T-cell (primary cell): ENCODE measurements around the gene TNKS1BP1. TPM values are rescaled to one million over a fixed set of nuclear protein-coding genes. Genes with fewer than 3 reads are reported as not detected.
A peak's percentile ranks its signal among the peaks of the same experiment; 100 is the strongest.
"Not testable (repeated sequence)": the region's sequence is repeated elsewhere in the genome, so short reads cannot be mapped to it uniquely, and the experiment has no call there.

Experiments
- ATAC-seq, 4 experiments: fragments of 200-7000 bp in 3 of 4; fragments of 150-1000 bp in 1 of 4; cut with Tn5 transposase; replicated peaks in 1 of 4; 1 replicate in 3 of 4; 2 replicates in 1 of 4; pipeline ENCODE4 v1.10.0; 2021; ENCODE audit warnings: moderate library complexity in 3 of 4, mild to moderate bottlenecking in 2 of 4, moderate number of reproducible peaks in 1 of 4
- CTCF ChIA-PET, 2 donors: fragments of 300-600 bp; sonication (Branson Sonifier 250); formaldehyde crosslinking; loops; one replicate each; lab custom pipeline; 2022; ENCODE audit warnings: antibody characterized with exemption in 2 of 2; lab: Charles Lee
- POLR2A ChIA-PET, 2 donors: fragments of 300-600 bp; sonication (Branson Sonifier 250); formaldehyde crosslinking; loops; one replicate each; lab custom pipeline; 2022; ENCODE audit warnings: antibody characterized with exemption in 2 of 2; lab: Charles Lee
- DNase-seq, 35 experiments: peaks; one replicate each; pipeline versions ENCODE4 v3.0.0 to v3.0.0-alpha.2; 2013 to 2023
- H3K27ac ChIP-seq: one replicate; pipeline ENCODE4 v1.5.1; 2013; ENCODE audit warnings: low read length
- H3K27me3 ChIP-seq, 2 experiments: replicated peaks in 1 of 2; 1 replicate in 1 of 2; 2 replicates in 1 of 2; pipeline versions ENCODE4 v1.6.1 to v1.7.0; 2013; ENCODE audit warnings: low read length in 1 of 2, mixed read lengths in 1 of 2; ENCODE audit not compliant: control insufficient read depth in 2 of 2, insufficient read depth in 2 of 2; ENCODE audit errors: extremely low read depth in 1 of 2
- H3K36me3 ChIP-seq, 2 donors: 1 replicate in 1 of 2; 2 replicates in 1 of 2; pipeline versions ENCODE4 v1.6.1 to v1.7.0; 2013; ENCODE audit warnings: low read length in 1 of 2; ENCODE audit not compliant: control insufficient read depth in 2 of 2, insufficient read depth in 1 of 2; ENCODE audit errors: extremely low read depth in 1 of 2
- H3K4me1 ChIP-seq, 2 experiments: 1 replicate in 1 of 2; 2 replicates in 1 of 2; pipeline versions ENCODE4 v1.6.1 to v1.7.0; 2013; ENCODE audit warnings: low read length in 2 of 2, mixed read lengths in 1 of 2; ENCODE audit not compliant: insufficient read depth in 2 of 2, control insufficient read depth in 1 of 2; ENCODE audit errors: extremely low read depth in 1 of 2
- H3K4me3 ChIP-seq, 2 donors: 1 replicate in 1 of 2; 2 replicates in 1 of 2; pipeline versions ENCODE4 v1.5.1 to v1.7.0; 2013; ENCODE audit warnings: mild to moderate bottlenecking in 2 of 2, low read length in 1 of 2, moderate library complexity in 1 of 2; ENCODE audit not compliant: control insufficient read depth in 1 of 2; ENCODE audit errors: extremely low read depth in 1 of 2
- H3K9me3 ChIP-seq: 2 replicates; pipeline ENCODE4 v1.7.0; 2013
- H3K27ac Mint-ChIP-seq, 2 donors: one replicate each; pipeline ENCODE4 v1.8.0; 2020 to 2021; ENCODE audit warnings: mild to moderate bottlenecking in 2 of 2, mixed read lengths in 2 of 2
- H3K27me3 Mint-ChIP-seq, 2 donors: one replicate each; pipeline ENCODE4 v1.8.0; 2021 to 2022; ENCODE audit warnings: mixed read lengths in 2 of 2
- H3K36me3 Mint-ChIP-seq: one replicate; pipeline ENCODE4 v1.8.0; 2021; ENCODE audit warnings: mixed read lengths
- H3K4me1 Mint-ChIP-seq, 3 donors: one replicate each; pipeline ENCODE4 v1.8.0; 2020 to 2022; ENCODE audit warnings: mixed read lengths in 3 of 3, mild to moderate bottlenecking in 1 of 3
- H3K4me3 Mint-ChIP-seq, 3 donors: one replicate each; pipeline ENCODE4 v1.8.0; 2020 to 2022; ENCODE audit warnings: mild to moderate bottlenecking in 3 of 3, mixed read lengths in 3 of 3, moderate library complexity in 3 of 3
- H3K9me3 Mint-ChIP-seq, 3 donors: one replicate each; pipeline ENCODE4 v1.8.0; 2020 to 2022; ENCODE audit warnings: mixed read lengths in 3 of 3
- WGBS: methylation state at CpG from one replicate; pipeline ENCODE4 v1.1.5; 2013; ENCODE audit warnings: missing lambda C conversion rate; ENCODE audit not compliant: insufficient coverage; 5-methylcytosine and 5-hydroxymethylcytosine counted together
- total RNA-seq, 35 experiments: library from RNA in 6 of 35; stranded (reverse) in 6 of 35; fragments of 120-200 nt in 1 of 35; gene quantifications; one replicate each; pipeline versions ENCODE4 v1.2.1 to v1.2.4 and lab custom pipeline; 2013 to 2026

The TNKS1BP1 gene
- total RNA-seq, 5 donors from 2014 or later (not counting 1 experiment from before 2014, with no cell fraction given) = 13.9 to 22.9 (median 18.9) TPM

GRCh38 chr11:57338142-57338541 is 13.4 kb upstream of the TNKS1BP1 start, which contains the start of gene P2RX3:
Gene P2RX3, plus strand, starts transcription at chr11:57338352. Its CDS starts 199 bp downstream, at chr11:57338551.
- H3K36me3 Mint-ChIP-seq = peaks cover 11% of the 10 kb centered on the region
- H3K4me1 Mint-ChIP-seq = peaks cover 28 to 31% (median 30%) of the 10 kb centered on the region in 3 donors
- CTCF ChIA-PET = interaction anchor here (0.5 to 1.1 kb wide), 3 partner anchors 13 to 155 kb away, joined by 3 to 5 read pairs (median 3); no protein-coding TSS in a partner anchor
- peaks cover 0 to under 1% of the 10 kb centered on the region in 2 donors for H3K36me3 ChIP-seq
- no peak within 1 kb of the TSS for H3K4me3 Mint-ChIP-seq
- no peaks in the 10 kb centered on the region for H3K27me3 Mint-ChIP-seq
- 57% methylated on average over 3 of the region's 4 CpGs for WGBS
- DNase-seq = no peak
- POLR2A ChIA-PET = interaction anchor here in 1 of 2 donors (0.7 kb wide), 1 partner anchor 1820 kb away, joined by 3 read pairs; no protein-coding TSS in a partner anchor
- peak within 1 kb of the TSS; percentile 36 to 55 for H3K27ac Mint-ChIP-seq
- no peak within 1 kb of the TSS for H3K27ac ChIP-seq
- peaks cover 9 to 24% of the 10 kb centered on the region in 2 experiments for H3K4me1 ChIP-seq
- no peaks in the 10 kb centered on the region for H3K9me3 Mint-ChIP-seq
- no peaks in the 10 kb centered on the region for H3K9me3 ChIP-seq
- H3K27me3 ChIP-seq = peaks cover 0 to 6% of the 10 kb centered on the region in 2 experiments
- no peak within 1 kb of the TSS for H3K4me3 ChIP-seq
- ATAC-seq = no peak

GRCh38 chr11:57336856-57337255 is 12.1 kb upstream of the TNKS1BP1 start:
- Histone ChIP-seq H3K27ac (peak overlapping the region; percentile 87), H3K4me3 (peak overlapping the region in 1 of 2 donors; percentile 44), H3K36me3 (peaks cover 6 to 13% of the 10 kb centered on the region in 2 donors), H3K4me1 (peaks cover 9 to 24% of the 10 kb centered on the region in 2 experiments)
- Mint-ChIP-seq H3K27ac (peak overlapping the region; percentile 98 to 99), H3K4me1 (peaks cover 29 to 33% (median 30%) of the 10 kb centered on the region in 3 donors), H3K4me3 (peak overlapping the region; percentile 82 to 91 (median 88)), H3K36me3 (peaks cover 21% of the 10 kb centered on the region)
- H3K27me3 Mint-ChIP-seq, H3K9me3 ChIP-seq, H3K27me3 ChIP-seq, DNase-seq, ATAC-seq, H3K9me3 Mint-ChIP-seq: not testable (repeated sequence)
- CTCF ChIA-PET = interaction anchor here (1.0 to 2.6 kb wide), 3 partner anchors 9 to 308 kb away, joined by 3 to 15 read pairs (median 4); no protein-coding TSS in a partner anchor
- POLR2A ChIA-PET = interaction anchor here (0.6 to 2.3 kb wide), 4 partner anchors 11 to 1135 kb away, joined by 3 to 10 read pairs (median 4); partner anchors contain the start of gene TNKS1BP1 (in 1 of the 2)
- WGBS = no CpG with 5 or more reads among the region's 6 CpGs

- DNase-seq = peak in 8 of 35 experiments; percentile 12 to 36 (median 20)
- peak; percentile 2 to 39 (median 8) for ATAC-seq
- 16% methylated on average over 3 of the region's 12 CpGs for WGBS
- Mint-ChIP-seq H3K27me3 (no peaks in the 10 kb centered on the region), H3K36me3 (peaks cover 28% of the 10 kb centered on the region), H3K9me3 (no peaks in the 10 kb centered on the region), H3K4me3 (peak overlapping the region; percentile 82 to 91 (median 88)), H3K27ac (peak overlapping the region; percentile 98 to 99), H3K4me1 (peaks cover 29 to 33% (median 30%) of the 10 kb centered on the region in 3 donors)
- H3K27ac ChIP-seq = peak overlapping the region; percentile 87
- CTCF ChIA-PET = interaction anchor here (0.6 to 2.6 kb wide), 8 partner anchors 10 to 308 kb away, joined by 3 to 19 read pairs (median 4); partner anchors contain the start of genes TNKS1BP1 (in 1 of the 2) and UBE2L6 (in 1 of the 2)
- peaks cover 9 to 24% of the 10 kb centered on the region in 2 experiments for H3K4me1 ChIP-seq
- H3K27me3 ChIP-seq = peaks cover 0 to 6% of the 10 kb centered on the region in 2 experiments
- H3K36me3 ChIP-seq = peaks cover 6 to 20% of the 10 kb centered on the region in 2 donors
- peak overlapping the region; percentile 44 to 73 for H3K4me3 ChIP-seq
- no peaks in the 10 kb centered on the region for H3K9me3 ChIP-seq
- POLR2A ChIA-PET = interaction anchor here (0.5 to 2.3 kb wide), 4 partner anchors 8 to 367 kb away, joined by 3 to 10 read pairs (median 6); partner anchors contain the start of gene TNKS1BP1 (in 1 of the 2)
Observed at GRCh38 chr11:57336111-57336666, 11.4 kb upstream of the TNKS1BP1 start.

GRCh38 chr11:57335343-57336110 is 10.8 kb upstream of the TNKS1BP1 start, which contains the start of gene SSRP1:
Gene SSRP1, minus strand, starts transcription at chr11:57335892. Its CDS starts 771 bp downstream, at chr11:57335121.
- CTCF ChIA-PET = interaction anchor here (0.6 to 2.6 kb wide), 7 partner anchors 10 to 232 kb away, joined by 3 to 19 read pairs (median 4); partner anchors contain the start of genes TNKS1BP1 (in 1 of the 2) and UBE2L6 (in 1 of the 2)

GRCh38 chr11:57335023-57335342 is 10.2 kb upstream of the TNKS1BP1 start:
- ChIA-PET POLR2A (interaction anchor here in 1 of 2 donors (2.3 kb wide), 1 partner anchor 10 kb away, joined by 10 read pairs; the partner anchor contains the start of gene TNKS1BP1), CTCF (interaction anchor here (0.5 to 2.6 kb wide), 7 partner anchors 10 to 233 kb away, joined by 3 to 19 read pairs (median 5); partner anchors contain the start of genes TNKS1BP1 (in 1 of the 2) and UBE2L6 (in 1 of the 2))
- ATAC-seq (no peak), DNase-seq (no peak)
- H3K36me3 Mint-ChIP-seq = peaks cover 40% of the 10 kb centered on the region
- H3K4me3 ChIP-seq = peak overlapping the region; percentile 62 to 73
- peaks cover 29 to 35% (median 30%) of the 10 kb centered on the region in 3 donors for H3K4me1 Mint-ChIP-seq
- H3K27ac ChIP-seq = peak overlapping the region; percentile 87
- H3K9me3 Mint-ChIP-seq = no peaks in the 10 kb centered on the region
- peaks cover 6 to 32% of the 10 kb centered on the region in 2 donors for H3K36me3 ChIP-seq
- peak overlapping the region; percentile 82 to 91 (median 88) for H3K4me3 Mint-ChIP-seq
- peaks cover 9 to 24% of the 10 kb centered on the region in 2 experiments for H3K4me1 ChIP-seq
- H3K9me3 ChIP-seq = no peaks in the 10 kb centered on the region
- 2% methylated on average over 7 of the region's 7 CpGs for WGBS
- peak overlapping the region; percentile 92 to 93 for H3K27ac Mint-ChIP-seq
- no peaks in the 10 kb centered on the region for H3K27me3 Mint-ChIP-seq
- peaks cover 0 to under 1% of the 10 kb centered on the region in 2 experiments for H3K27me3 ChIP-seq

More at GRCh38 chr11:57335343-57336110, 10.8 kb upstream of the TNKS1BP1 start, which contains the start of gene SSRP1:
- peaks cover 9 to 24% of the 10 kb centered on the region in 2 experiments for H3K4me1 ChIP-seq
- no peaks in the 10 kb centered on the region for H3K9me3 ChIP-seq
- WGBS = 0% methylated on average over 34 of the region's 69 CpGs
- Mint-ChIP-seq H3K27me3 (no peaks in the 10 kb centered on the region), H3K9me3 (no peaks in the 10 kb centered on the region), H3K27ac (peak within 1 kb of the TSS; percentile 98 to 99), H3K36me3 (peaks cover 34% of the 10 kb centered on the region), H3K4me3 (peak within 1 kb of the TSS; percentile 82 to 91 (median 88)), H3K4me1 (peaks cover 29 to 33% (median 30%) of the 10 kb centered on the region in 3 donors)
- peak within 1 kb of the TSS; percentile 87 for H3K27ac ChIP-seq
- peak within 1 kb of the TSS; percentile 62 to 73 for H3K4me3 ChIP-seq
- peaks cover 6 to 26% of the 10 kb centered on the region in 2 donors for H3K36me3 ChIP-seq
- peaks cover 0 to 6% of the 10 kb centered on the region in 2 experiments for H3K27me3 ChIP-seq
- DNase-seq (peak; percentile 71 to 92 (median 85)), ATAC-seq (peak; percentile 98 to 99 (median 99))
- POLR2A ChIA-PET = interaction anchor here (0.6 to 2.3 kb wide), 3 partner anchors 10 to 1807 kb away, joined by 3 to 10 read pairs (median 6); partner anchors contain the start of genes FAM111A (in 1 of the 2) and TNKS1BP1 (in 1 of the 2)
